Hepatocyte (in vitro differentiated cells): Measurements from ENCODE around the gene RRAGA.

ENCODE experiments used
- CTCF ChIP-seq: fragments of 200-600 bp; sonication (generic); IDR thresholded peaks from 2 replicates; pipeline ENCODE4 v1.5.1; 2016; ENCODE audit warnings: antibody characterized with exemption, mild to moderate bottlenecking; ENCODE audit not compliant: poor library complexity
- EZH2 ChIP-seq: fragments of 200-600 bp; sonication (generic); IDR thresholded peaks from 2 replicates; pipeline ENCODE4 v1.6.1; 2016; ENCODE audit warnings: antibody characterized with exemption, mild to moderate bottlenecking, borderline replicate concordance

GRCh38 chr9:19074229-19074628 is 25.0 kb downstream of the RRAGA start:
- TF ChIP-seq EZH2 (no peak), CTCF (no peak)
